ENCODE results near the gene TEAD4.
A peak's percentile ranks its signal among the peaks of the same experiment; 100 is the strongest.

The TEAD4 gene

GRCh38 chr12:2961705-2962104 is 2.5 kb downstream of the TEAD4 start:
- no peaks in the 10 kb centered on the region for H3K27me3 ChIP-seq (ENCODE audit: insufficient read depth, poor library complexity, severe bottlenecking)
- H3K4me3 ChIP-seq (ENCODE audit: severe bottlenecking) = no peak overlapping the region
- peaks cover 20% of the 10 kb centered on the region for H3K36me3 ChIP-seq (ENCODE audit: low read depth)
- no peak for ATAC-seq (ENCODE audit: low read depth)
- no peak for DNase-seq (ENCODE audit: low spot score)
- TF ChIP-seq CTCF (IDR thresholded peaks at IDR 0.05; ENCODE audit: poor library complexity, severe bottlenecking) = no peak
- H3K4me1 ChIP-seq (ENCODE audit: insufficient read depth, poor library complexity, severe bottlenecking) = peaks cover 16% of the 10 kb centered on the region
- no peak overlapping the region for H3K27ac ChIP-seq (ENCODE audit: poor library complexity, severe bottlenecking)
- H3K9me3 ChIP-seq (ENCODE audit: severe bottlenecking) = no peaks in the 10 kb centered on the region

- H3K36me3 ChIP-seq (ENCODE audit: low read depth) = peaks cover 31% of the 10 kb centered on the region
- no peaks in the 10 kb centered on the region for H3K27me3 ChIP-seq (ENCODE audit: insufficient read depth, poor library complexity, severe bottlenecking)
- no peak overlapping the region for H3K27ac ChIP-seq (ENCODE audit: poor library complexity, severe bottlenecking)
- no peaks in the 10 kb centered on the region for H3K9me3 ChIP-seq (ENCODE audit: severe bottlenecking)
- ATAC-seq (ENCODE audit: low read depth) = no peak
- H3K4me1 ChIP-seq (ENCODE audit: insufficient read depth, poor library complexity, severe bottlenecking) = peaks cover 6% of the 10 kb centered on the region
- no peak for TF ChIP-seq CTCF (IDR thresholded peaks at IDR 0.05; ENCODE audit: poor library complexity, severe bottlenecking)
- no peak overlapping the region for H3K4me3 ChIP-seq (ENCODE audit: severe bottlenecking)
- no peak for DNase-seq (ENCODE audit: low spot score)
Observed at GRCh38 chr12:2963154-2963759, 4.1 kb downstream of the TEAD4 start.

- H3K4me1 ChIP-seq (ENCODE audit: insufficient read depth, poor library complexity, severe bottlenecking) = peaks cover 5% of the 10 kb centered on the region
- no peaks in the 10 kb centered on the region for H3K9me3 ChIP-seq (ENCODE audit: severe bottlenecking)
- ATAC-seq (ENCODE audit: low read depth) = no peak
- H3K27ac ChIP-seq (ENCODE audit: poor library complexity, severe bottlenecking) = no peak overlapping the region
- TF ChIP-seq CTCF (IDR thresholded peaks at IDR 0.05; ENCODE audit: poor library complexity, severe bottlenecking) = no peak
- DNase-seq (ENCODE audit: low spot score) = no peak
- H3K4me3 ChIP-seq (ENCODE audit: severe bottlenecking) = no peak overlapping the region
- peaks cover 35% of the 10 kb centered on the region for H3K36me3 ChIP-seq (ENCODE audit: low read depth)
- no peaks in the 10 kb centered on the region for H3K27me3 ChIP-seq (ENCODE audit: insufficient read depth, poor library complexity, severe bottlenecking)
Observed at GRCh38 chr12:2963760-2964292, 4.6 kb downstream of the TEAD4 start.

GRCh38 chr12:2967651-2968050 is 8.5 kb downstream of the TEAD4 start:
- no peaks in the 10 kb centered on the region for H3K9me3 ChIP-seq (ENCODE audit: severe bottlenecking)
- peaks cover 47% of the 10 kb centered on the region for H3K36me3 ChIP-seq (ENCODE audit: low read depth)
- H3K27ac ChIP-seq (ENCODE audit: poor library complexity, severe bottlenecking) = no peak overlapping the region
- TF ChIP-seq CTCF (IDR thresholded peaks at IDR 0.05; ENCODE audit: poor library complexity, severe bottlenecking) = no peak
- DNase-seq (ENCODE audit: low spot score) (no peak), ATAC-seq (ENCODE audit: low read depth) (no peak)
- H3K4me1 ChIP-seq (ENCODE audit: insufficient read depth, poor library complexity, severe bottlenecking) = no peaks in the 10 kb centered on the region
- H3K4me3 ChIP-seq (ENCODE audit: severe bottlenecking) = no peak overlapping the region
- no peaks in the 10 kb centered on the region for H3K27me3 ChIP-seq (ENCODE audit: insufficient read depth, poor library complexity, severe bottlenecking)

GRCh38 chr12:2970744-2971143 is 11.5 kb downstream of the TEAD4 start:
- peaks cover 36% of the 10 kb centered on the region for H3K36me3 ChIP-seq (ENCODE audit: low read depth)
- DNase-seq (ENCODE audit: low spot score) = no peak
- H3K27ac ChIP-seq (ENCODE audit: poor library complexity, severe bottlenecking) = no peak overlapping the region
- no peaks in the 10 kb centered on the region for H3K27me3 ChIP-seq (ENCODE audit: insufficient read depth, poor library complexity, severe bottlenecking)
- no peak overlapping the region for H3K4me3 ChIP-seq (ENCODE audit: severe bottlenecking)
- no peaks in the 10 kb centered on the region for H3K4me1 ChIP-seq (ENCODE audit: insufficient read depth, poor library complexity, severe bottlenecking)
- ATAC-seq (ENCODE audit: low read depth) = peak; percentile 64
- no peaks in the 10 kb centered on the region for H3K9me3 ChIP-seq (ENCODE audit: severe bottlenecking)
- no peak for TF ChIP-seq CTCF (IDR thresholded peaks at IDR 0.05; ENCODE audit: poor library complexity, severe bottlenecking)

All from RWPE2 (cell line).